Activated effector memory CD4-positive, alpha-beta T cell treated with Interleukin-2 at 50 U/mL for 16 hours (primary cell): ENCODE results near the gene FUOM.
A peak's percentile ranks its signal among the peaks of the same experiment; 100 is the strongest.
"Not testable (repeated sequence)": the region's sequence is repeated elsewhere in the genome, so short reads cannot be mapped to it uniquely, and the experiment has no call there.

Source experiments
- DNase-seq: peaks from one replicate; pipeline ENCODE4 v3.0.0-alpha.2; 2020

FUOM gene

DNA sequence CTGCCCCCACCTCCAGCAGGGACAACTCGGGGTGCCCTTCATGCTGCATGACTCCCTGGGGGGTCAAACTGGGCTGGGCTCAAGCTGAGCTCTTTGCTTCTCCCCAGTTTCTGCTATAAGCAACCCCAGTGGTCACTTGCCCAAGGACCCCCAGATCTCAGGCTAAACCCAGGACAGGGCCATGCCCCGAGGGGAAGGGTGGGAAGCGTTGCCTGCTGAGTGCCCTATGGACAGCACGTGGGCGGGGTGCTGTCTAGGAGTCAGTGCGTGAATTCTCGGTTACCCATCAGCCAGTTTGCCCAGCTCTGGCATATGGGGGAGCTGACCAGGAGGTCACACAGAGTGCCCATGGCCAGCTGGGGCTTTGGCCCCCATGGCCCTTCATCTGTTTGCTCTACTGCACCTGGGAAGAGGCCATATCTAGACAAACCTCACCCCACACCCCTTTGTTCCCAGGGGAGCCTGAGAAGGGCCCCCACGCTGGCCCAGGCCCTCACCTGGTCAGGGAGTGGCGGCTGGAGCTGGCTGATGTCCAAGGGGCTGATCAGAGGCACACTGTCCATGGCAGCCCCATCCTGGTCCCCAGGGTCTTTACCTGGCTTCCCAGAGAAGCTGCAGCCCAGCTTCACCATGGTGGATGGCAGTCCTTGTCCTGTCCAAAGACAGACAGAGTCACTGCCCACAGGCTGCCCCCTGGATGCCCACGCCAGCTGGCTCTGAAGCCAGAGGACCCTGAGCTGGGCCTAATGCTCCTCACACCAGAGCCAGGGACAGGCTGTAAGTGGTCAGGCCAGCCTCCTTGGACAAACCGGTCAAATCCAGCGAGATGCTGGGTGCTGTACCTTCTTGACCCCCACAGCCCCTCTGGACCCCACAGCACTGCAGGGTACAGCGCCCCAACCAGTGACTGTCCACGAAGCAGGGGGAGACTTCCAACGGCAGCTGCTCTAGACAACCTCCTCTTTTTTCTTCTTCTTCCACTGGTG lies 29.2 kb downstream of the FUOM start:
- no peak for DNase-seq

- DNase-seq, result no peak
Observed at GRCh38 chr10:133327651-133328357, 30.0 kb downstream of the FUOM start.

GRCh38 chr10:133326745-133327650 lies 30.8 kb downstream of the FUOM start:
- DNase-seq, result no peak

DNA sequence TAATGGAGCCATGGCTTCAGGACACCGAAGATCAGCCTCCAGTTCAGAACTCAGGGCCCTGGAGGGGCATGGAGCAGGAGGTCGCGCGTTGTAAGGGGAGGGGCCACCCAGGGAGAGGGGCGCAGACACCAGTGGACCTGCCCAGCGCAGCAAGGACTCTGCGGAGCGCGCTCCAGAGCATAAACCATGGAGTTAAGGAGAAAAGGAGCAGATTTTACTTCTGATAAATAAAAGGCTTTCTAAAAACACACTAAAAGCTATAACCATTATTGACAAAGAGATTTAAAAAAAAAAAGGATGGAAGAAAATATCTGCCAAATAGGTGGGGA lies 31.6 kb downstream of the FUOM start:
- DNase-seq, result no peak

DNA sequence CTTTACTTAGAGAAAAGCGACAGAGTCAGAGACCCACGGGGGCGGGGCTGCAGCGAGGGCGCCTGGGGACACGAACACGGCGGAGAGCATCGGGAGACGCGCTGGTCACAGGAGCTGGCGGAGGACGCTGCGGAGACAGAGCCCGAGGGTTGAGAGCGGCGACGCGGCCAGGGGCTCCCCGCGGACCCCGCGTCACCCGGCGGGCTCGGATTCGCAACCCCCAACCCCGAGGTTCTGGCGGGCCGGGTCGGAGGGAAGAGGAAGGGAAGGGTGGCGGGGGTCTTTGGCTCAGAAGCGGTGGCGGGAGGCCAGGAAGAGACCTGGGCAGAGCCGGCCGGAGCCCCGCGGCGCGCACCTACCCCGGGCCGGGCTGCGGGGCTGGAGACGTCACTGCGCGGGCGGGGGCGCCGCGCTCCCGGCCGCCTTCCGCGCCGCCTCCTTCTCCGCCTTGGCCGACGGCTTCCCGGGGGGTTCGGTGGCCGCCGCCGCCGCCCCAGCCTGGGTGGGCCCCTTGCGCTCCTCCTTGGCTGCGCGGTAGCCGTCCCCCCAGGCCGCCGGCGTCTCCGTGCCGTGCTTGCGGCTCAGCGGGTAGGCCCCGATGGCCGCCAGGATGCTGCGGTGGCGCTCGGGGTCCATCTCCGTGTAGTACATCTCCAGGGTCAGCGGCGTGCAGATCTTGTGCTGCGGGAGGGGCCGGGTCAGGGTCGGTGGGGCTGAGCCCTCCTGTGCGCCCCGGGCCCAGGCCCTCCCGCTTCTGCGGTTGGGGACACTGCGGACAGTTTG lies 32.2 kb downstream of the FUOM start:
- DNase-seq, result no peak

GRCh38 chr10:133324857-133325260 lies 33.0 kb downstream of the FUOM start:
- DNase-seq, result no peak

GRCh38 chr10:133324198-133324792 lies 33.5 kb downstream of the FUOM start:
- DNase-seq, result peak; percentile 51

- DNase-seq, result not testable (repeated sequence)
Observed at GRCh38 chr10:133322064-133322709, 35.6 kb downstream of the FUOM start.

DNA sequence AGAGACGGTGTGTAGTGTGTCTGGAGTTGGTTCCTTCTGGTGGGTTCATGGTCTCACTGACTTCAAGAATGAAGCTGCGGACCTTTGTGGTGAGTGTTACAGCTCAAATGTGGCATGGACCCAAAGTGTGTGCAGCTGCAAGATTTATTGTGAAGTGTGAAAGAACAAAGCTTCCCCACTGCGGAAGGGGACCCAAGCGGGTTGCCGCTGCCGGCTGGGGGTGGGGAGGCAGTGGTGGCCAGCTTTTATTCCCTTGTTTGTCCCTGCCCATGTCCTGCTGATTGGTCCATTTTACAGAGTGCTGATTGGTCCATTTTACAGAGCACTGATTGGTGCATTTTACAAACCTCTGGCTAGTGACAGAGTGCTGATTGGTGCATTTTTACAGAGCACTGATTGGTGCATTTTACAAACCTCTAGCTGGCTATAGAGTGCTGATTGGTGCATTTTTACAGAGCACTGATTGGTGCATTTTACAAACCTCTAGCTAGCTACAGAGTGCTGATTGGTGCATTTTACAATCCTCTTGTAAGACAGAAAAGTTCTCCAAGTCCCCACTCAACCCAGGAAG lies 36.9 kb downstream of the FUOM start:
- not testable (repeated sequence) for DNase-seq

DNA sequence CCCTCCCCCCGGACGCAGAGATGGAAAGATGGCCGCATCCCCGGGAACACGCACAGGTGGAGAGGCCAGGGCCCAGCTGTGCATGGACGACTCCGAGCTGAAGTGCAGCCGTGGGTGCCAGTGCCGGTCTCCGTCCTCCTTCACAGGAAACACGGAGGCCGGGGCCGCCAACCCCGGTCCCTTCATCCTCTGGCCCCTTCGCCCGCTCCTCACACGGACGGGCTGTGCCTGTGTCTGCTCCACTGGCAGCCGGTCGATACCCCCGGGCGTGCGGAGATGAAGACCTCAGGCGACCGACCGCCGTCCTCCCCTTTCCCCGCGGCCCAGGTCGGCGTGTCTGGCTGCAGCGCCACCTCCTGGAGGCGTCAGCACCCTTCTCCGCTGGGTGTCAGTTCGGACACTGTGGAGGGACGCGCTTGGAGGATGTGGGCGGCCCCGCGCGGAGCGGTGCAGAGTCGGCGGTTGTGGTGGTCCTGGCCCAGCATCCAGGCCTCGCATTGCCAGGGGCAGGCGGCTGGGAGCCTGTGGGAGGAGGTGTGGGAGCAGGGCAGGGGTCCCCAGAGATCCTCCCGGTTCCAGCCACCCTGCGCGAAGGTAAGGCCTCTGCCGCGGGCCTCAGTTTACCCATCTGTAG lies 39.2 kb downstream of the FUOM start:
- DNase-seq, result peak; percentile 59

GRCh38 chr10:133316732-133317131 lies 41.1 kb downstream of the FUOM start:
- no peak for DNase-seq

GRCh38 chr10:133316266-133316665 lies 41.6 kb downstream of the FUOM start:
- no peak for DNase-seq

- DNase-seq, result no peak
Observed at GRCh38 chr10:133315847-133316246, 42.0 kb downstream of the FUOM start.

- DNase-seq, result no peak
Observed at GRCh38 chr10:133314911-133315310, 42.9 kb downstream of the FUOM start.

DNA sequence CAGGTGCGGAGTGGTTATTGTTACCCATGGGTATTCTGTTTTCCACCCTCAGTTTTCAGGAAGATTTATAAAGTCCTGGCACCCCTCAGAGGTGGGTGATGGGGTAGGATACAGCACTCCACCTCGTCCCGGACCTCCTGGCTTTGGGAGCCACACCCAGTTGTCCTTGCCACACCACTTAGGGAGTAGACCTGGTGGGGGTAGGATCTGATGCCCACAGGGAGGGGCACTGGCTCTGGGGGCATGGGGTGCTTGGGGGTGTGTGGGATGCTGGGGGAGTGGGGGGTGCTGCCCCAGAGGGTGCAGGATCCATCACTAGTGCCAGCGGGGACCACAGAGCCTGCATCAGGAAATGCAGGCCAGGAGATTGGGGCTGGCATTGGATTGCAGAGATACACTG lies 44.6 kb downstream of the FUOM start:
- DNase-seq, result no peak

DNA sequence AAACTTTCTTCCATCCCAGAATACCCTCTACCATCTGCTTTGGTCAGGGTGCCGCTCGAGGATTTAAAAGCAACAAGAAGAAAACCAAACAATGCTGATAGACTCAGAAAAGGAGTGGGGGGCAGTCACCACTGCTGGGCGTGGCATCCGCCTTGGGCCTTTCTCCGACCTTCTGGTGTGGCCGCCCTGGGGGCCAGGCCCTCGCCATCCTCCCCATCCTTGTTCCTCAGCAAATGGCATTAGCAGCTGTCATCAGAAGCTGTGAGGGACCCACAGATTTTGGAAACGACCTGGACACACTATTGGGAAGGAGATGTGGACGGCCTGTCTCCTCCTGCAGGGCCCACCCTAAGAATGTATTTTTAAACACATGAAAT lies 45.1 kb downstream of the FUOM start:
- DNase-seq, result no peak

DNA sequence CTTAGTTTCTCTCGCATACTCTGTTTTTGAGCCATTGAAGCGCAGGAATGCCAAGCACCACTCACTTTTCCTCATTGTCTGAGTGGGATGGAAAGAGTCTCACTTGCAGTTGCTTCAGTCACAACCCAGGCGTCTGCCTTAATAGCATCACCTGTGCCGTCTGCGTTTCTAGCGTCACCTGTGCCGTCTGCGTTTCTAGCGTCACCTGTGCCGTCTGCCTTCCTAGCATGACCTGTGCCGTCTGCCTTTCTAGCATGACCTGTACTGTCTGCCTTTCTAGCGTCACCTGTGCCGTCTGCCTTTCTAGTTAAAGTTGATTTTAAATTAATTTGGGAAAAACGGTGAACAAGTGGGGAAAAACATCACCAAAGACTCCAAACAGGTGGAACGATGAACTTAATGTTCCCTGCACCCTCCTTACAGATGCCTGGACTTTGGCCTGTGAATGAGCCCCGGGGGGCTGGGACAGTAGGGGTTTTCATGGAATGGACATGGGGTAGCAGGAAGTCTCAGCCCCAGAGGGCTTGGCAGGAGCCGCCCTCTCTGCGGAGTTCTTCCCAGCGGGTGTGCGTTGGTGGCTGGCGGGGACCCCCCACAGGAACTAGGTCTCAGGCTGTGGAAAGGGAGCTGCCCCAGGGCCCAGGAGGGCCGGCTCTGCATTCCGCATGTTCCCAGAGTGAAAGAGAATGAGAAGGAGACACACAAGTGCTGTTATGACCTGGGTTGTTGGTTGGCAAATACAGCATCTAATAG lies 45.6 kb downstream of the FUOM start:
- DNase-seq, result no peak

- DNase-seq, result no peak
Observed at GRCh38 chr10:133311570-133311969, 46.2 kb downstream of the FUOM start.

GRCh38 chr10:133310789-133311188 lies 47.0 kb downstream of the FUOM start:
- no peak for DNase-seq

- DNase-seq, result no peak
Observed at GRCh38 chr10:133310399-133310755, 47.4 kb downstream of the FUOM start.
